Activated T-helper 9 cell treated with anti-CD3 and anti-CD28 coated beads, Interleukin-2, amount 50 U/mL, for 16 hours (primary cell): Measurements from ENCODE around the gene RYR2.

Source experiments
- DNase-seq: peaks from one replicate; pipeline ENCODE4 v3.0.0-alpha.2; 2020; ENCODE audit warnings: low read depth

The RYR2 gene

DNA sequence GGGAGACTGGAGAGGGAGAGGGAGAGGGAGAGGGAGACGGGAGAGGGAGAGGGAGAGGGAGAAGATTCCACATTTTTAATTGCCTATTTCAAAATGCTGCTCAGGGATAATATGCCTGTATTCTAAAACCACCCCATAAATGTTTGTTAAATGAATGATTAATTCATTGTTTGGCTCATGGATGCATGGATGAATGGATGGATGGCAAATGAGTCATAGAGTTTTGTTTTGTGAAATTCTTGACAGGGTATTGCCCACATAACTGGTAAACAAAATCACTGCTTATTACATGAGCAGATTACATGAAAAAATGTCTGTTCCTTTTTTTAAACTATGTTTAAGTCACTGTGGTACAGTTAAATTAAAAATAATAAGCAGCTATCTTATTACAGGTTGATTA lies 628.3 kb downstream of the RYR2 start:
- no peak for DNase-seq

DNA sequence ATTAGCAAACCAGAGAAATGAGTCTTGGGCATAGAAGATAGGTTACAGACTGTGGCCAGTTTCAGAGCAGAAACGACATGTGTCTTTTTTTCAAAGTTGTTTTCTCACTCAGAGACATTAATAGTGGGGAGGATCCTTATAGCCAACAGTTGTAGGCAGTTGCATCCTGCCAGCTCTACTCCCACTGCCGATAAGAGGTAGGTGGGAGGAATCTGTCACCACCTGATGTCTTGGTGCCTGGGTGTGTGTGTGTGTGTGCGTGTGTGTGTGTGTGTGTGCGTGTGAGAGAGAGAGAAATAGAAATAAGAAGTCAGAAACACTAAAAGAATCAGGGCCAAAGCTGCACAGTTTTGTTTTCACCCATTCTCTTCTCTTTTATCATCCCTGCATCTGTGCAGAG lies 629.3 kb downstream of the RYR2 start:
- DNase-seq, result no peak

DNA sequence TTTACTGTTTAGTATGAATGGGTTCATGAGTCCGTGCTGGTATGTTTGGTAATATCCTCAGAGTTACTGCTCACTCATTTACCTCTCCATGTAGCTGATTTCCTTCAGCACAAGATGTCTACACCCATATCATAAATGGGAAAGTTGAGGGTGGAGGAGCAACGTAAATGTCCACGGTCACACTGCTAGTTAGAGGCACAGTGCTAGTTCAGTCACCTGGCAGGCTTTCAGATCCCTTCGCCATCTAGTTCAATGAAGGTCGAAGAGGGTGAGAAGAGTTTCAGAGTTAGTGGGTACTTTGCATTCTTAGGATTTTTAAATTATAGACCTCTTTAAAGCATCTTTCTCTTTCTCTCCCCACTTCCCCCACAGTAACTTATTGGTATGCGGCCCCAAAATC lies 630.0 kb downstream of the RYR2 start:
- DNase-seq, result no peak

DNA sequence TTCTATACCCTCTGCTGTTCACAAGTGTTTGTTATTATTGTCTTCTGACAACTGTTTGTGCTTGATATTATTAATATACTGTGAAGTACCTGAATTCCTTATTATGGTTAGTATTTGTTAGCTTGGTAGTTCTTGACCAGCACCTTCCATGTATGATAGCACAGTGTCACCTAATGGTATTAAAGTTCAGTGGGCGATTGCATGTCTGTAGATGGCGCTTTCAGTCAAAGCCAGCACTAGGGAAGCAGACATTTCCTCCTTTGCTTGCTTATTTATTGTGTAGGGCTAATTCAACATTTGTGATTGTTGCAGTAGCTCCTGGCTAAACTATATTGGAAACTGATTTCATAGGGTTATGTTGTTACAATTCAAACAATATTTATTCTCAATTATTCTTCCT lies 630.8 kb downstream of the RYR2 start:
- DNase-seq, result no peak

DNA sequence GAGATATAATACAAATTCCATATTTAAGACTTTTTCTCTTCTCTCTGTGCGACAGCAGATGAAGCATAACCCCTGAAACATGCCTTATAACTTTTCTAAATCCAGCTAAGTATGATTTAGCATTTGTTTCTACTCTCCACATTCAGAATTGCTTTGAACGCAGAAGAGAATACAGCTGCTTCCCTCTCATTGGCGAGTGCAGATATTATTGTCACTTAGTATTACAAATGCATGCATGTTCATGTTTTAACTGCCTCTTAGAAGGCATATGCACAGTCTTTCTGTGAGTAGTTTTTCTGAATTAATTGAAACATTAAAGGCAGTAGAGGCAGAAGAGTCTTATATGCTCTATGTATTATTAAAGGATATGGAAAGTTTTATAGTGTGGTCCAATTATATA lies 631.6 kb downstream of the RYR2 start:
- no peak for DNase-seq

DNA sequence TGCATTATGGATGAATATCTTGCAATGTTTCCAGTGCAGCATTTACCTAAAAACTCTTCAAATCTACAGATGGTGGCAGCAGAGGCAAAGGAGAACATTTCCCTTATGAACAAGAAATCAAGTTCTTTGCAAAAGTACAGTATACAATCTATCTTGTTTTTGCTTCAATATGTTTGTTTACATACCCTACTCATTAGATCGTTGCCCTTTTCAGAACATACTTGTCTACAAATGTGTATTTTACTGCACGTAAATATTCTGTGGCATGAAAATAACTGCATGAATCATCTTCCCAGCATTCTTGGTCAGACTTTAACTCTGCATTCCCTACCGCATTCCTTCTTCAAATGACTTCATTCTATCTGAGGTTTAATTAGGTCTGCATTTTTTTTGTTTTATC lies 636.0 kb downstream of the RYR2 start:
- DNase-seq, result no peak

DNA sequence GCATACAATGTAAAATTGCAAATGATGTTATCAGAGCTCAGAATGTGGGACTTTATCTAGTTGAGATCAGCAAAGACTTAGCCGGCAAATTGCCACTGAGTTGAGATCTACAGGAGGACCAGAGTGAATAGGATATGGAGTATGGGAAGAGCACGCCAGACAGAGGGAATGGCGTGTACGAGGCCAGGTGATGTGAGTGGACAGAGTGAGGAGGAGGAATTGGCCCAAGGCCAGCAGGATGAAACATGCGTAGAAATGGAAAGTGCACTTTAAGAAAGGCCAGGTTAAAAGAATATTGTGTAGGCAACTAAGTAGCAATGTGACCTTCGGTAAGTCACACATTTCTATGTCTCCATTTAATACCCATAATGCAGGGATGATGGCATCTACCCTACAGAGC lies 637.7 kb downstream of the RYR2 start:
- no peak for DNase-seq

DNA sequence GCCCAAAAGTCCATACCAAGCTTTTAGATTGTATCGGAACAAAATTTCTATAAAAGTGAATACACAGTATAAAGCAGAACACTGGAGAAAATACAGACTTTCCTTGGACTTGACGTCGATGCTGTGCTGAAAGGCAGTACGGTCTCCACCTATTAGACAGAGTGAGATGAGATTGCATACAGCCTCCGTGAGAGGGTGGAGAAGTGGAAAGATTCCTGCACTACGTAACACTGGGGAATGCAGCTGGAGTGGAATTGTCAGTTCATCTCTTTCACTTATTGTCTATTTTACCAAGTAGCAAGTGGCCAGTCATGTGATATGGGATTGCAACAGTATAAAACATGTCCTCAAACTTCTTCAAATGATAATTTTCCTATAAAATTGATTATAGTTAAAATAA lies 639.2 kb downstream of the RYR2 start:
- no peak for DNase-seq

DNA sequence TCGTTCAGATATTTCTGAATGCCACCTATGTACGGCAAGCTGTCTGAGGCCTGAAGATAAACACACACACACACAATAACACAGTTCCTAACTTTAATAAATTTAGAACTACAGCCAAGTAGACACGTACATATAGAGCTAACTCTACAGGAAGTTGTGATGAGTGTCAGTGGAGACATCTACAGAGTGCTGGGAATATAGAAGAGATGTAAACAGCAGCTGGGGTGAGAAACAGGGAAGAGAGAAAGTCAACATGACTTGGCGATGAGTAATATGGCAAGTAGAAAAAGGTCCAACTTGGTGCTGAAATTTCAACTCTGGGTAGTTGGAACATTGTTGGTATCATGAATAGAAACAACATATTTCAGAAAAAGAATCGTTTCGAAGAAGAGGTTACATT lies 642.3 kb downstream of the RYR2 start:
- DNase-seq, result no peak

DNA sequence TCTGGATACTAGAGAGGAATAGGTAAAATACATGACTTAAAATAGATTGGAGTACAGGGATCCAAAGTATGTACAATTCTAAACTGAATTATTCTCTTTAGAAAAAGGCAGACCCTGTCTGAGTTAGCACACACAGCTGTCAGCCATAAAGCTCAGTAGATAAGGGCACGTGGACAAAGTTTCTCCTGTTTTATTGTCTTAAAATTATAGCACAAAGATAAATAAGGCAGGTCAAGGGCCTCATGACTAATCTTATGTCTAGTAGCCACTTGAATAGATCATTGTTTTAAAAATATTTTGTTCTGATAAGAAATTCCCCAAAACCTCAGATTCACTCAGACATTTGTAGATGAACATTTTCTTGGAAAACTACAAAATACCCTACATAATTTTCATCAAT lies 643.6 kb downstream of the RYR2 start:
- DNase-seq, result no peak

DNA sequence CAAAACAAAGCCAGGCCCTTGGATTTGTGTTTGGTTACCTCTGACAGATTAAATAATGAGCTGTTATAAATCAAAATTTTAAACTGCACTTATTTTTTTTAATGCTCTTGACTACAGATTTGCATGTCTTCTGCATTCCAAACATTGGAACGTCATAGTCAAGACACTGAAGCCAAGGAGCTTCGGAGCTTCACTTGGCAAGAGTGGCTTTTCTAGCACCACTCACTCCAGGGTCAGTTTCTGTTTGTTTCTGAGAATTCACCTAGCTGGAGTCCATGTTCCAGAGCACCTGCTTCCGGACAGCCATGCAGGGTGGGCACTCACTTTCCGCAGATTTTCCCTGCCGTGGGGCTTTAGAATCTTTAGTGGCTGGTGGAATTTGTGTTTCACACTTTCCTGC lies 645.8 kb downstream of the RYR2 start:
- DNase-seq, result no peak

DNA sequence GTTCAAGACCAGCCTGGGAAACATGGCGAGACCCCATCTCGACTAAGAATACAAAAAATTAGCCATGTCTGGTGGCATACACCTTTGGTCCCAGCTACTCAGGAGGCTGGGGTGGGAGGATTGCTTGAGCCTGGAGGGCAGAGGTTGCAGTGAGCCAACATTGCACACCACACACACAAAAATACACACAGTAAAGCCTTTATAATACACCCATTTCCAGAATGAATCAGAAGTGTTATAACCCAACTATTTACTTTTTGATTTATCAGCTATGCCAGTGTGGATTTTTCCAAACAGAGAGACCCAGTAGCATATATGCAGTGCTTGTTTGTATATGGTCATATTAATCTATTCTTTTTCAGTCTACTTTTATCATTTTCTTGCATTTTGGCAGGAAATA lies 648.7 kb downstream of the RYR2 start:
- no peak for DNase-seq

DNA sequence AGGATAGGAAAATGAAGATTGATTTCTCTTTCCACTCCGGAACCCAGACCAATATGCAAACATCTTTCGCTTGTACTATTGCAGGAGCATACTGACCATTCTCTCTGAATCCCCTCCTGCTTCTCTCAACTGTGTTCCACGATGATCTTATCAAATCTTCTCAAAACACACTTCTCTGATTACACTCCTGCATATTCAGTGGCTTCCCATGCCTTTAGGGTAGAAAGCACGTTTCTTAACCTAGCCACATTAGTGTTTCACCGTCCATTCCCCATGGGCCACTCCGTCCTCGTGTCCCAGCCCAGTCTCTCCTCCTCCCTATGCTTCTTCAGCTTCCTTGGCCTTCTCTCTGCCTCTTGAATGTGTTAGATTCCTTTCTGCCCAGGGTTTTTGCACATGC lies 650.3 kb downstream of the RYR2 start:
- DNase-seq, result no peak

DNA sequence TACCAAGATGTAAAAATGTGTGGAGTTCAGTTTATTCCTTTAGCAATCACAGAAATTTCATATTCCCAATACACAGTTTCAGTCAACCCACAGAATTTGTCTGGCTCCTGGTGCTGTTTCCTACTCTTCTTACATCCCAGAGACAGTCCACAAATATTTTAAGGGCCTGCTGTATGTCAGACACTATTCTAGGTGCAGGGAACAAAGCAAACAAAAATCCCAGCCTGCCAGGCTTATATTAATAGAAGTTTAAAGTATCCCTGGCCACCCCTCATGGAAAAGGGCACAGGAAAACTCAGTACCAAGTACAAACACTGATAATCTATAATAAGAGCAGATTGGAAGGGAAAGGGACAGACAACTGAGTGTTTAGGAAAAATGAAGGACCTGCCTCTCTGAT lies 653.9 kb downstream of the RYR2 start:
- DNase-seq, result no peak

DNA sequence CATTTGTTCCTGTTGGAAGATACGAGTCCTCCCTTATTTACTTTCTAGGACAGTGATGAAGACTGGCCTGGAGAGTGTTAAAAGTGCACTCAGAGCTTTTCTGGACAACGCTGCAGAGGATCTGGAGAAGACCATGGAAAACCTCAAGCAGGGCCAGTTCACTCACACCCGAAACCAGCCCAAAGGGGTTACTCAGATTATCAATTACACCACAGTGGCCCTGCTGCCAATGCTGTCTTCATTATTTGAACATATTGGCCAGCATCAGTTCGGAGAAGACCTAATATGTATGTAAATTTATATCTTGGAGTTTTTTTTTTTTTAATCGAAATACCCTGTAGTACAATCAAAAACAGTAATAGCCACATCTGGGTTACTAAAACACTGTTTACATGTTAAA lies 658.2 kb downstream of the RYR2 start:
- DNase-seq, result no peak

DNA sequence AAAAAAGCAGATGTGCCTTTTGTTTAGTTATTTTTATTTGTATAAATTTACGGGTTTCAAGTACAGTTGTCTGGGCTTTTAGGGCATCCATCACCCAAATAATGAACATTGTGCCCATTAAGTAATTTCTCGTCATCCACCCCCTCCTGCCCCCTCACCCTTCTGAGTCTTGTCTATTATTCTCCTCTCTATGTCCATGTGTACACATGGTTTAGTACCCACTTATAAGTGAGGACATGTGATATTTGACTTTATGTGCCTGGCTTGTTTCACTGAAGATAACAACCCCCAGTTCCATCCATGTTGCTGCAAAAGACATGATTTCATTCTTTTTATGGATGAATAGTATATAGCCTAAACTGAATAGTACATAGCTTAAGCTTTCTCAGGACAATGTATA lies 659.5 kb downstream of the RYR2 start:
- DNase-seq, result no peak

DNA sequence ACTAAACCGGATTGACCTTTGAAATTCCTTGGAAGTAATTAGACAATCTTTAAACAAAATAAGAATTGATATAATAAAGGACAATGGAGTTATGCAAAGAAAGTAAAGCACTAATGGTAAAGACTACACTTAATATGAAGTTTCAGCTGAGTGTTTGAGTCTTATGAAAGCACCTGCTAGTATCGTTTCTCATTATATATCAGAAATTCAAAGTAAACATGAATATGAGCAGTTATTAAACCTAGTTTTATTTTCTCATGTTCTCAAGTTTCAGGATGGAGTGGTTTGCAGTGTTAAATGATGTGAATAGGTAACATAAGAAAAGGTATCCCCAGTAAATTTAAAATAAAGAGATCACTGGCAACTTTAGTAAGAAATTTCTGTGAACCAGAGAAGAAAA lies 660.2 kb downstream of the RYR2 start:
- DNase-seq, result no peak

DNA sequence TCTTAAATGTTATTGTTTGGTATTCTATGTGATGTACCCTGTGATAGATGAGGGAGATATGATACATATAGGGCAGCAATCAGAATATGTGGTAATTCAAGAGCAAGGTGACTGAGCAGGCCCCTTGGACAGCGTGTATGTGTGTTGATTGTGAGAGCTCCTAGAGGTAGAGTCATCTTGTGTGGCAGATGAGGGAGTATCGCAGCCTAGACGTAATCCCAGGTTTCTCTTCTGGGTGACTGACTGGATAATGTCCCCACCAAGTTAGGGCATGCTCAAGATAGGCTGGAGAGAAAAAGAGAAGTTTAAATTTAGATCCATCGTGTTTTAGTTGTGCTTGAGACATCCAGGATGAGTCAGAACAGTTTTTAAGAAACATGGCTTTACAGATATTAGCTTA lies 663.5 kb downstream of the RYR2 start:
- DNase-seq, result no peak

DNA sequence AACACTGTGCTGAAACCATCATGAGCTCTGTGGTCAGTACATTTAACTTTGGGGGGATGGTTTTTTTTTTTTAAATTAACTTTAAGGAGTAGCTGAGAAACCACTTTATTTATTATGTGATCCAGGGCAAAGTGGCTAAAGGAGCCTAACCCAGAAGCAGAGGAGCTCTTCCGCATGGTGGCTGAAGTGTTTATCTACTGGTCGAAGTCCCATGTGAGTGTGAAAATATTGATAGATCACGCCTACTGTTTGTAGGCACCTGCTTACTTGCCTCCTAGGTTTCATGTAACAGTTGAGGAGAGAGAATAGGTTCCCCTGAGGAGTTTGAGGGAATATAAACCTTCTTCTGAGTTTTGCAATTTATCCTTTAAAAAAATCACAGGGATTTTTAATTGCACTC lies 667.4 kb downstream of the RYR2 start:
- DNase-seq, result no peak

DNA sequence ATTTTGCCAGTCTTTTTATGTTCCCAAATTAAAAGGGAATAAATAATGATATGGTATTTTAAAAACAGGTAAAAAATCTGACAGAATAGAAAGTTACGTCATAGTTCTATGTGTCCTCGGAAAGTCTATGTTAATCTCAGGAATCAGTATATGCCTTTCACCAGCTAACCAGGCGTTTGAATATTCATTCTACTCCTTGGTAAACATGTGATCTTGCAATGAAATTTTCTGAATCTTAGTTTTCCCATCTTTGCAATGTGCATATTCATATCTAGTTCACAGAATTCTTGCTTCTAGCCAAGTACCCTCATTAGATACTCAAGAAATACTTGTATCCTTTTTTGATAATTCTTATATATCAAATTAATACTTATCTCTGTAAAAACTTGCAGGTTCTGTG lies 669.3 kb downstream of the RYR2 start:
- no peak for DNase-seq

DNA sequence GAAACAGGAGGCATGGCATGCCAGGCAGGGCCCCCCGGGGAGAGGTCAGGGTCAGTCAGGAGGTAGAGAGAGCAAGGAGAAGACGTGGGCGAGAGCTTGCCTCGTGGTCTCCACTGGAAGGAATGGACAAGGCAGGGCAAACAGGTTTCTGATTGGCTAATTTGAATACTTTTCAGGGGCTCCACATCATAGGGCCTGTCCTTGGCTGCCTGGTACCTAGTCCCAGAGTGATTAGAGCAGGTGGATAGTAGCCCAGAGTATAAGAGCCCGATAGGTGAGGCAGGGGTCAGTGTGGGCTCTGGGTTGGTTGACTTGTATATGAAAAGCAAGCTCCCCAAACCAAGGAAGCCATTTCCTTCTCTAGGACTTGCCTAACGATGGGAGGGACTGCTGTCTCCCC lies 670.1 kb downstream of the RYR2 start:
- no peak for DNase-seq

DNA sequence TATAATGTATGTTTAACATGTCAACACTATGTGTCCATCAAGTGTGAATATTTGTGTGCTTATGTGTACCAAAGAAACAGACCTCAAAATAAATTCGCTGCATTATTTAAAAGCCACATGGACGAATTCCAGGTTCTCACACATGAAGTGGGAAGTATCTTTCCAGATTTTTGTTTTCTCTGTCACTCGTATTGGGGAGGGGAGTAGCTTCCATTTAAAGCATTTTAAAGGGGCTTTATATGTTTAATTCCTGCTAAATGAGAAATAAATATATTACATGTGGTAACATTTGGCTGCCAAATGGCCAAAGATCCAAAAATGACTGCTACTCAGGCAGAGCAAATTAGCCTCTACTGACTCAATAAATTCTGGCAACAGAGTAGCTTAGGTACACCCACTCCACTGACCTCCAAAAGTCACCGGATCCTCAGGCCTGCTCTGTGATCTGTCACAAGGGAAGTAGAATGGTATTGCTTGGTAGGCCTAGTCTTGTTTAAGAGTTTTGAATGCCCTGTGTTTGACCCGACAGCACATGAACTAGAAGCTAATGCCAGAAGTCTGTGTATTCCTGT lies 670.7 kb downstream of the RYR2 start:
- DNase-seq, result no peak

DNA sequence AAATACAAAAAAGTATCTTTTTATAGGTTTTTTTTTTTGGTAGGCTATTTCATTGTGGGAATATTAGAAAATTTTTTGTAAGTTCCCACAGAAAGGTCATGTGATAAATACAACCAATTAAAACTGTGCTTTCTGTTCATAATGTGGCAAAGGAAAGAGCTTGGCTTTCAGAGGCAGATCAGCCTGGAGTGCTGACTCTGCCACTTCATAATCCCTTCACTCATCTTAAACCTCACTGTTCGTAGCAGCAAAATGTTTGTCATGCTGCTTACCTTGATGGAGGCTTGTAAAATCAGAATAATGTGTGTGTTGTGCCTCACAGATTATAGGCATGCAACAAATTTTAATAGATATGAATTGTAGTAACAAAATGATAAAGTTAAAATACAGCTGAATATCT lies 671.9 kb downstream of the RYR2 start:
- no peak for DNase-seq

DNA sequence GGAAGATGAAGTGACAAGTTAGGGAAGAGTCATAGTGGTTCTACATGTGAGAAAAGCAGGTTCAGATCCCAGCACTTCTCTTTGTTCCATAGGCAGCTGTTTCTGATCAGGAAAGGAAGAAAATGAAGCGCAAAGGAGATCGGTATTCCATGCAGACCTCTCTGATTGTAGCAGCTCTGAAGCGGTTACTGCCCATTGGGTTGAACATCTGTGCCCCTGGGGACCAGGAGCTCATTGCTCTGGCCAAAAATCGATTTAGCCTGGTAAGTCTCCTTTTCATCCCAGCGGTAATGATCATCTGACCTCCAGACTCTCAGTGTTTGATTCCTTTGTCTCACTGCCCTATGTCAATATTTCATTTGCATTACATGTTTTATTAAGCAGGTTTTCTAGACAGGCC lies 675.1 kb downstream of the RYR2 start:
- no peak for DNase-seq

DNA sequence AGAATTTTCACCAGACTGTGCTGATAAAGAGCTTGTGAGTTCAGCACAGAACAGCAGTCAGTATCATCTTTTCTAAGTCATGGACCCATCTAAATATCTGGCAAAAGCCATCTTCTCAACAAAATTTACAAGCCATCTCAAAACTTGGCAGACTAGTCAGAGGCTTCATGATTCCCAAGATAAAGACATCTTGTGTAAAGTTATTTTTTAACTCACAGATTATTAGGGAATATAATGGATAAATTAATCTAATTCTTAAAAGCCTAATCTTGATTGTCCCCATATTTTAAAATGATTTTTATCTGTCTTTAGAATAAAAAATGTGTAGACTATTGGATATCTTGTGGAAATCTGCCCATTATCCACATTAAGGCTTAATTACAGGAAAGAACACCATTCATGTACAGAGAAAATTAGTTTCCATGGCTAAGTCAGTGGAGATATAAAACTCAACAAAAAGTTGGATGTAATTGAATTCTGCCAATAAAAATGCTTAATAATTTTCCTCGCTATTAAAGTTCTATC lies 688.9 kb downstream of the RYR2 start:
- DNase-seq, result no peak
